ENCODE measurements around the gene TEPSIN.

The TEPSIN gene

DNA sequence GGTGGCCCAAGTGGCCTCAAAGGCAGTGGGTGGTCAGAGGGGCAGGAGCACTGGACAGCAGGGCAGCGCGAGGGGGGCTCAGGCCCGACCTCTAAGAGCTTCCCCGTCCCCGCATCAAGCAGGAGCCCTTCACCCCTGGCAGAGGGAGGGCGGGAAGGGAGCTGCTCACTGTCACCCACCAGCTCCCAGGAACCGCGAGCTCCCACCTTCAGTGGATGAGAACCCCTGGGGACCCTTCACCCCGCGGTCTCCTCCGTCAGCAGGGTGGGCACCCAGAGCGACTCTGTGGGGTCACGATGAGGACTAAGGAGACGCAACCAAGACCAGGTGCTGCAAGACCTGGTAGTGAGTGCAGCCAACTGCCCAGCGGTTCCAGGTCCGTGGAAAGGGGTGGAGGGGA lies 29.7 kb downstream of the TEPSIN start:
- TF ChIP-seq, protein P1, sequence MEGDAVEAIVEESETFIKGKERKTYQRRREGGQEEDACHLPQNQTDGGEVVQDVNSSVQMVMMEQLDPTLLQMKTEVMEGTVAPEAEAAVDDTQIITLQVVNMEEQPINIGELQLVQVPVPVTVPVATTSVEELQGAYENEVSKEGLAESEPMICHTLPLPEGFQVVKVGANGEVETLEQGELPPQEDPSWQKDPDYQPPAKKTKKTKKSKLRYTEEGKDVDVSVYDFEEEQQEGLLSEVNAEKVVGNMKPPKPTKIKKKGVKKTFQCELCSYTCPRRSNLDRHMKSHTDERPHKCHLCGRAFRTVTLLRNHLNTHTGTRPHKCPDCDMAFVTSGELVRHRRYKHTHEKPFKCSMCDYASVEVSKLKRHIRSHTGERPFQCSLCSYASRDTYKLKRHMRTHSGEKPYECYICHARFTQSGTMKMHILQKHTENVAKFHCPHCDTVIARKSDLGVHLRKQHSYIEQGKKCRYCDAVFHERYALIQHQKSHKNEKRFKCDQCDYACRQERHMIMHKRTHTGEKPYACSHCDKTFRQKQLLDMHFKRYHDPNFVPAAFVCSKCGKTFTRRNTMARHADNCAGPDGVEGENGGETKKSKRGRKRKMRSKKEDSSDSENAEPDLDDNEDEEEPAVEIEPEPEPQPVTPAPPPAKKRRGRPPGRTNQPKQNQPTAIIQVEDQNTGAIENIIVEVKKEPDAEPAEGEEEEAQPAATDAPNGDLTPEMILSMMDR (conservative IDR thresholded peaks at IDR 0.05; ENCODE audit: low read depth, low read length), result no peak
- H3K4me3 ChIP-seq (ENCODE audit: low read length), result no peak overlapping the region
- DNase-seq (ENCODE audit: low read depth), result no peak

DNA sequence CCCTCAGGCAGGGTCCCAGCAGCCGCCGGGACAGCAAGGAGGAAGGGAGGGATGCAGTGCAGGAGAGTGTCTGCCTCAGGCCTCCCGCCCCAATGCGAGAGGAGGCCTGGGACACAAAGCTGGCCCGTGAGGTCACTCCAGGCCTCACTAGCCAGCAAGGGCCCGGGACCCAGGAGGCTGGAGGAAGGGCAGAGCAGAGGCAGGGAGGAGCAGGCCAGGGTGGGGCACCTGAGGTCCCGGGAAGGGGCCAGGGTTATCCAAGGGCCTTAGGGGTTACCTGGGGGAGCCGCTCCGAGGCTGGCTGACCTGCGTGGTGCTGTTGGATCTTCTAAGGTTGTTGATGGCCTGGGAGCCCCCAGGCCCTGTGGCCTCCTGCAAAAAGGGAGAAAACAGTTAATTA lies 30.2 kb downstream of the TEPSIN start:
- TF ChIP-seq, protein P1 (conservative IDR thresholded peaks at IDR 0.05; ENCODE audit: low read depth, low read length), result no peak
- no peak for DNase-seq (ENCODE audit: low read depth)
- H3K4me3 ChIP-seq (ENCODE audit: low read length), result no peak overlapping the region

DNA sequence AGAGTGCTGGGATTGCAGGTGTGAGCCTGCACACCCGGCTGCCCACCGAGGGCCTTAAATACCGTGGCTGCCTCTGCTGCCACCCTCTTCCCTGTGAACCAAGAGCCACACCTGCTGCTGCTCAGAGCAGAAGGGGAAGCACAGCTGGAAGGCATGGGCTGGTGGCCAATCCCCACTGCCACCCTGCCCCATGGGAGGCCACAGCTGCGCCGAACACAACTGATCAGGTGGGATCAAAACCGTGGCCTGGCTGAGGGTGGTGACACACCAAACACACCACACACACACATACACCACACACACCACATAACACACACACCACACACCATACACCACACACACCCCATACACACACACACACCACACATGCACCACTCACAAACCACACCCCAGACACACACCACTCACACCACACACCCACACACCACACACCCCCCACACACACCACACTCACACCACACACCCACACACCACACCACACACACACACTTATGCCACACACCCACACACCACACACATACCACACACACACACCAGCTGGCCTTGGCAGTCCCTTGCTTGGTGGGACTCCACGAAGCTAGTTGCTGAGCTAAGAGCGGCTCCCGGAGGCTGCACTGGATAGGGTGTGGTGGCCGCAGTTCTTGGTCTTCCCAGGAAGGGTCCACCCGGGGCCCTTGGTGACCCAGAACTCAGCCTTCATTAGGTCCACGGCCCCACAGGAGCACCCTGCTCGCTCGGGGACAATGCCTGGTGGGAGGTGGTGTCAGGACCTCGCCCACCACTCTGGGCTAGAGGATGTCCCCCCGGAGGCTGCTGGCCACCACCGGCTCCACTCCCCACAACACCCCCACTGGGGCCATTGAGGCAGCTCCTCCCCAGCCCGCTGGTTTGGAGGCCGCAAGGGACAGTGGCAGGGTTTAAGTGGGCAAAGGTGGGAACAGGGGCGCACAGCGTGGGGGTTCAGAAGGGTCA lies 31.0 kb downstream of the TEPSIN start:
- no peak for DNase-seq (ENCODE audit: low read depth)
- TF ChIP-seq, protein P1 (conservative IDR thresholded peaks at IDR 0.05; ENCODE audit: low read depth, low read length), result no peak
- H3K4me3 ChIP-seq (ENCODE audit: low read length), result no peak overlapping the region

DNA sequence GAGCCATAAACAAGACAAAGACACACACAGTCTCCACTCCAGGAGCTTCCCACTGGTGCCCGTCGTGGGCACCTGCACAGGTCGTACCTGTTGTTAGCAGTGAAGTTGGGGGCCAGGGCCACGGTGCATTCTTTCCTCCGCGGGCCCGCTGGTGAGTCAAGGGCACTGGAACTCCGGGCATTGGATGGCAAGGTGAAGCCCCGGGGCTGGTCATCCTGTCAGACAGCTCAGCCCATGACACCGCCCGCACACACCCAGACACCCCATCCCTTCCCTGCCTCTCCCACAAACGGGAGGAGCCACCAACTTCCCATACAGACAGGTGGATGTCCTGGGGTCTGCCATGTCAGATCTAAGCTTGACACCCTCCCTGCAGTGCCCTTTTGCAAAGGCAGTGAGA lies 32.2 kb downstream of the TEPSIN start:
- H3K4me3 ChIP-seq (ENCODE audit: low read length), result no peak overlapping the region
- TF ChIP-seq, protein P1 (conservative IDR thresholded peaks at IDR 0.05; ENCODE audit: low read depth, low read length), result no peak
- no peak for DNase-seq (ENCODE audit: low read depth)

DNA sequence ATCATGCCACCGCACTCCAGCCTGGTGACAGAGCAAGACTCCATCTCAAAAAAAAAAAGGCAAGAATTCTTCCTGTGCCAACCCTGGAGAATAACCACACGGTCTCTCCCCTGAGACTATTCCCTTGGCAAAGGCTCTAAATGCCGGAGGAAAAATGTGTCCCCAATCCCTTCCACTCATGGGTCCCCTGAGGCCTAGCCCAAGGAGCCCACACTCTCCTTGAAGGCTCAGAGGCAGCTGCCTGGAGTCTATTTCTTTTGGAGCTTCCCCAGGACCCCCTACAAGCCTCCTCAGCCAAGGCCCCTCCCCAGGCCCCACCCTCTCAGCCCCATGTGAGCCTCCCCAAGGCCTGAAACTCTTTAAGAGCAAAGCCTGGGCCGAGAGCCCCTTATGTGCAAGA lies 32.7 kb downstream of the TEPSIN start:
- no peak for DNase-seq (ENCODE audit: low read depth)
- TF ChIP-seq, protein P1 (conservative IDR thresholded peaks at IDR 0.05; ENCODE audit: low read depth, low read length), result no peak
- H3K4me3 ChIP-seq (ENCODE audit: low read length), result no peak overlapping the region

DNA sequence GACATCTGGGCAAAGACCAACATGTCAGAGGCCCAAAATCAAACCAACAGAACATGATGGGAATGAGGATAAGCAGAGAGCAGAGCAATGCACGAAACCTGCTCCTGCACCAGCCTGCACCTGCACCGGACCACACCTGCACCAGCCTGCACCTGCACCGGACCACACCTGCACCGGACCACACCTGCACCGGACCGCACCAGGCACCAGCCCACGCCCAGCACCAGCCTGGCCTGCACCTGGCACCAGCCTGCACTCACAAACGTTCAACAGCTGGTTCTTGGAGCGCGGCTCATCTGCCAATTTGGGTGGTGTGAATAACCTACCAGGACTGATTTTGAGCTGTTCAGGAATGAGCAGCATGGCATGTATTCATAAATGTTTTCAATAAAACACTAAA lies 34.3 kb downstream of the TEPSIN start:
- H3K4me3 ChIP-seq (ENCODE audit: low read length), result no peak overlapping the region
- no peak for DNase-seq (ENCODE audit: low read depth)
- TF ChIP-seq, protein P1 (conservative IDR thresholded peaks at IDR 0.05; ENCODE audit: low read depth, low read length), result no peak

DNA sequence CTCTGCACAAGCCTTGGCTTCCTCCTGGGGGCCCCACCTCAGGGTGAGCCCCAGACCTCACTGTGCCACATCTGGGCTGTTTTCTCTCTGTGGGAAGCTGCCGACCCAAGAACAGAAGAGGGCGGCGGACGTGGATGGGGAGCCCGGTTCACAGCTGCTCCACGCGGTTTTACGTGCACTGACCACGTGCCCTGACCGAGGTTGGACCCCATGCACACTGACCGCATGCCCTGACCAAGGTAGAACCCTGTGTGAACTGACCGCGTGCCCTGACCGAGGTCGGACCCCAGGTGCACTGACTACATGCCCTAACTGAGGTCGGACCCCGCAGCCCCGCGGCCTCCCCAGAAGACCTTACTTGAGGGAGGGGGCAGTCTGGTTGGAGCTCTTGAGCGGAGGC lies 35.7 kb downstream of the TEPSIN start:
- TF ChIP-seq, protein P1 (conservative IDR thresholded peaks at IDR 0.05; ENCODE audit: low read depth, low read length), result no peak
- H3K4me3 ChIP-seq (ENCODE audit: low read length), result no peak overlapping the region
- no peak for DNase-seq (ENCODE audit: low read depth)
